Activated gamma-delta T cell treated with anti-CD3 and anti-CD28 coated beads, Interleukin-2, amount 50 U/mL, for 16 hours (primary cell): ENCODE results near the gene DNTT.
"Not testable (repeated sequence)": the region's sequence is repeated elsewhere in the genome, so short reads cannot be mapped to it uniquely, and the experiment has no call there.

Experiments used
- DNase-seq: peaks from one replicate; pipeline ENCODE4 v3.0.0-alpha.2; 2020; ENCODE audit warnings: low read depth

The DNTT gene

DNA sequence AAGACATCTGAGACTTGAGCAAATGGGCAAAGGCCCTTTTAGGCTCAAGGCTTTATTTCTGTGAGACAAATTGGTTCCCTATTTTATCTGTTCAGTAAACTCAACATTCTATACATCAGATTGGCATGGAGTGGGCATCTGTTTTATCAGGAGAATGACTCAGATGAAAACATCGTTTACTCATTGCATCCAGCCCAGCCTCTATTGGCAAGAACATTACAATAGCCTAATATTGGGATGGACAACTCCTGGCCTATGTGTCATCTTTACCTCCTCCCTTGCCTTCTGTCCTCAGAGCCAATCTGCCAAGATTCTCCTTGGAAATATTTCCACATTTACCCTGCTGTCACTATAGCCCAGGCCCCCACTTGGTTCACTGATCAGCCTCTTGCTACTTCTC lies 27.4 kb upstream of the DNTT start:
- DNase-seq, result no peak

DNA sequence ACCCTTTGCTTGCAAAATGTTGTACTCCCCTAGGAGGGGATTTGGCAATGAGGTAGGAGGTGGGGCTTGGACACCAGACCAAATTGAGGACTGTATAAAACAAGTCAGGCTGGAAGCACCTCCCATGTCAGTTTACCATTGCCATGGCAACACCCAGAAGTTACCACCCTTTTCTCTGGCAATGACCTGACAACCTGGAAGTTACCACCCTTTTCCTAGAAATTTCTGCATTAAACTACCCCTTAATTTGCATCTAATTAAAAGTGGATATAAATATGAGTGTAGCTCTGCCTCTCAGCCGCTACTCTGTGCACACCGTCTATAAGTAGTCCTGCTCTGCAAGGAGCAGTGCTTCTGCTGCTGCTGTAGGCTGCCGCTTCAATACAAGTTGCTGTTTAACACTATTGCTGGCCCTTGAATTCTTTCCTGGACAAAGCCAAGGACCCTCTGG lies 25.0 kb upstream of the DNTT start:
- DNase-seq, result no peak

DNA sequence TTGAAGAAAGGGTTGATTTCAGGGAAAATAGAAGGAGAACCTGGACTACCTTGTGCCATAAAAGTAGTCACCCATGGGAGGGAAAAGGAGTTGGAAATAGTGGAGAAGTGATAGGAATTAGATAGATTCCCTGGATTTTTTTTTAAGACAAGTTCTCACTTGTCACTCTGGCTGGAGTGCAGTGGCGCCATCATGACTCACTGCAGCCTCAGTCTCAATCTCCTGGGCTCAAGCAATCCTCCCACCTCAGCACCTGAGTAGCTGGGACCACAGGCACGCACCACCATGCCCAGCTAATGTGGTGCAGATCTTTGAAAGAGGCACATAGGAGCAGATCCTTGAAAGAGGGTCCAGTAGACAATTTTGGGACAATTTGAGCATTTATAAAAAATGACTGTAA lies 23.4 kb upstream of the DNTT start:
- no peak for DNase-seq

- DNase-seq, result no peak
These were observed 22.7 kb upstream of the DNTT start for GRCh38 chr10:96281444-96282029.

GRCh38 chr10:96283351-96283750 lies 20.9 kb upstream of the DNTT start:
- DNase-seq, result no peak

- no peak for DNase-seq
These were observed 20.5 kb upstream of the DNTT start for GRCh38 chr10:96283756-96284155.

GRCh38 chr10:96285331-96285752 lies 18.9 kb upstream of the DNTT start:
- no peak for DNase-seq

- DNase-seq, result no peak
These were observed 16.7 kb upstream of the DNTT start for GRCh38 chr10:96287392-96288105.

DNA sequence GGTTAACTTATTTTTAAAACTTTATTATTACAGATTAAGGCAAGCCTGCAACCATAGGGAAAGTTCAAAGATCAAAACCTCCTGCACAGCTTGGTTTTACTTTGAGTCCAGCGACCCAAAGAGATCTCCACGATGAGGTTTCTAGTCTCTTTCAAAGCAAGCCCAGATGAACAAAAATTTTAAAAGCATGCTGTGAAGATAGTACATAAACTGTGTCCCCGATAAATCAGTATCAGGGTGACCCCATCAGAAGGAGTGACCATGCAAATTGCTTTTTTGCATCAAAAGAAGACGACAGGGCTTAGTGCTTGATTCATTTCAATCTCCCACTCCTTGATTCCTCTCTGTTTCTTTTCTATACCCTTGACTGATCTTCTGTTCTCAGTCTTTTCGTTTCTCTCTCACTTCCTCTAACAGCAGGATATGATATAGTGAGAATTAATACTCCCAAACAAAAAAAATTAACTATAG lies 16.0 kb upstream of the DNTT start:
- no peak for DNase-seq

- DNase-seq, result no peak
These were observed 14.9 kb upstream of the DNTT start for GRCh38 chr10:96289218-96289910.

GRCh38 chr10:96290368-96291133 lies 13.7 kb upstream of the DNTT start:
- DNase-seq, result no peak

DNA sequence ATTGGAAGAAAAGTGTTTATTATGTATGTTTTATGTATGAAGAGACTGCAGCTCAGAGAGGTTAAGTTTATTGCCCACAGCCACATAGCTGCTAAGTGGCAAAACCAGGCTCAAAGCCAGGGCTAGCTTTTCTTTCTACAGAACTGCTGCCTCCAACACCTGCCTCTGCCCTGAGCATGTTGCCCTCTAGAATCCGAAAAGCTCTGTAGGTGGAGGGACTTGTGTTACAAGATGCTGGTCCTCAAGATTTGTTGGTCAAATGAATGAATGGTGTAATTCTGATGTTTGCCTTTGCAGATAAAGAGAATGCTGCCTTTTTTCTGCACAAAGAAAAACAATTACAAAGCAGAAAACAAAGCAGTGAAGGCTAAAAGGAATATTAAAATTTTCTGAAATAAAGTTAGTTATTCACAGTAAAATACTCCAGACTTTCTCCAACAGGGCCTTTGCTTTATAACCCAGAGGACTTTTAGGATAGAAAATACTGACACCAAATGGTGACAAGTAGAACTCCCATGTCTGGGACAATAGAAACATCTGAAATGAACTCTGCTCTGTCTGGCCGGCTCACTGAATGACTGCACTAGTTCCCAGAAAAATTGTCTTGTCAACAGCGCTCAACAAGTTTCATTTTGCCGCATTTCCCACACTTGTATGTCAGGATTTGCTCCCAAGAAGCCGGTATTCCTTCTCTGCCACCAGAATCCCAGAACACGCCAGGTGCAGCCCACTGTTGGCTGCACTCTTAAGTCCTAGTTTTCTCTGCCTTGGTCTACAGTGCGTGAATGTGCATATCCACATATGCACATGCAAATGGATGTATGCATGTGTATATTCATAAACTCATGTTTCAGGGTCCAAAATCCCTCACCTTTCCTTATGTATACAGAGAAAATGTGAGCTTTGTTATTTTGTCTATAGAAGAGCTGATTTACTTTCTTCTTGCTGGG lies 11.0 kb upstream of the DNTT start:
- no peak for DNase-seq

DNA sequence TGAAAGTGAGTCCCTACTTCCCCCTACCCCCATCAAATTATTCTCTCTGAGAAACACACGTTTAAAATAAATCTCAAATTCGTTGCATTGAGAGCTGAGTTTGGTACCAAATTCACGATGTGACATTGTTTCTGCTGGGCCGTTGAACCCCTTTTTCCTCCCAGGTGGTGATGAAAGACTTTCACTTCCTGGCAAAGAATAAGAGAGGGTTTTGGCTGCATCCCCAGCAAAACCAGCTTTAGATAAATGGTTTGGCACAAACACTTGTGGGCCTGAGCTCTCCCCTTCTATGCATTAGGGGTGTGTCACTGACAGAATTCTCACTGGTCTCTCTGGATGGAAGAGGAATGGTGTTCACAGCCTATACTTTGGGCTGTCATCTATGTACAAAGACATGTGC lies 8.8 kb upstream of the DNTT start:
- no peak for DNase-seq

DNA sequence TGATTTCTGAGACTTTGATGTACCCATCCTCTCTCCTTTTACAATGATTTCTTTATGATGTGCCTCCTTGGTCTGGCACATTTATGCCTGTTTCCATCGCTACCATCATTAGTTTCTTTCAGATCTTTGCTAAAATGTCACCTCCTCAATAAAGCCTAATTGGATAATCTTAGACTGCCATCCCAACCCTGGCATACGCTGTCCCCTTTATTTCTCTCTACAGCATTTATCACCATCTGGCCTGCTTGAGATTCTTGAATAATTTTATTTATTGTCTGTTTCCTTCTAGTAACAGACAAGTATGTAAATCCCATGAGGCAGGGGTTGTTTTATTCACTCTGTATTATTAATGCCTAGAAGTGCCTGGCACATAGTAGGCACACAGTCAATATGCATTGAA lies 6.7 kb upstream of the DNTT start:
- no peak for DNase-seq

- no peak for DNase-seq
These were observed 5.9 kb upstream of the DNTT start for GRCh38 chr10:96298362-96298761.

GRCh38 chr10:96299383-96299782 lies 4.9 kb upstream of the DNTT start:
- DNase-seq, result no peak

GRCh38 chr10:96301616-96302015 lies 2.6 kb upstream of the DNTT start:
- no peak for DNase-seq

DNA sequence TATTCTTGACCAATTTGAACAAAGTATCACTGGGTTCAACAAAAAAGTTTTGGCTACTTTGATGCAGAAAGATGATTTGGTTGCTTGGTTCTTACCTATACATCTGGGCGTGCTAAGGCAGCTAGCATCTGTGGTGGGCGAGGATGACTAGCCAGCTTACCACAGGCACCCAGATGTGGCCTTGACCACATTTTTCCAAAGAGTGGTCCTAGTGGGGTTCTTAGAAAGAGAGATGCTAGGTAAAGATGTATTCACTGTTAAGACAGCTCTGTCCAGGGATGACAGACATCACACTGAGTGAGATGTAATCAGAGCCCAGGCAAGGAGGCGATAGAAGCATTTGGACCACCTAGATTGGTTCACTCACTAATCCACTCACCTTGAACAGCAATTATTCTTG lies 785 bp downstream of the DNTT start:
- no peak for DNase-seq

DNA sequence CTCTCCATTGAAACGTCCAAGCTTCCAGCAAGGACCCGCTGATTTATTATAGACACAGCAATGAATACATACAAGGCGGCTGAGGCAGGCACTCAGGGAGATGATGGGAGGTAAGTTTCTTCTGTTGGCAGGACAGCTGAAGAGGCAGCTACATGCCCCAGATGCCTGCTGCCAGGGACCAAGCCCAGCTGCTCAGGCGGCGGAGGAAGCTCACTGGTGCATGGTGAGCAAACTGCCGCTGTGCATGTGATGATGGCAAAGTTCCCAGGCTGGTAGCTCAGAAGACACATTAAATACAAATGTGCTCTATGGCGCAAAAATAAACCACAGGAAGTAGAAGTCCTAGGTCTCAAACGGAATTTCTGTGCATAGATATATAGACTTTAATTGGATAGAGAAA lies 2.3 kb downstream of the DNTT start:
- DNase-seq, result no peak

GRCh38 chr10:96308854-96309253 lies 4.6 kb downstream of the DNTT start:
- DNase-seq, result not testable (repeated sequence)

DNA sequence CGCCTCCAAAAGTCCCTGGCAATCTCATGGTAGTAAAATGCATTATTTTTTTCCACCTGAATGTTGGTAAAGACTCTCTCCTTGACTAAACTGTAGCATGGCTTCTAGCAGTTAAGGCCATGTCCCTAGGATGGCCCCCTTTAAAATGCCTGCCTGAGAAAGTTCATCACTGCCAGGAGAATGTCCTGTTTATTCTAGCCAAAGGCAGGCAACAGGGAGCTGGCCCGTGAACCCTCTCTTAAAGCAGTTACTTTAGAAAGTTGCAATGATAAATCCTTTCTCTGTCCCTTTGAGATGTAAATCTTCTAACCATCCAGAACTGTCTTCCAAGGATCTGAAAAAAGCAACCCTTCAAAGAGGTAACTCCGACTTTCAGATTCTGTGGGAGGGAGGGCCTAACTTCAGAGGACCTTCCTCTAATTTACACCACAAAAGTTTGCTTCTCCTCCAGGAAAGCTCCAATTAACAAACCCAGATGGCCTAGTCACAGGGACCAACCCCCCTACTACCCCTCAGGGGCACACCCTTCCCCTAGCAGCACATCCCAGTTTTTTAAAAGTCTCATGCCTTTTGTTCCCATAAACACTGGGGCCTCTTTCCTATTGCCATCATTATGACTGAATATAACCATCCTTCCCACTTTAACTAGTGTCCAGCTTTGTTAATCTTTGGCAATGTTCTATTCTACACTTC lies 5.5 kb downstream of the DNTT start:
- DNase-seq, result no peak
